PC-9 (cell line): ENCODE data around the gene RPS6KA3. TPM values are rescaled to one million over a fixed set of nuclear protein-coding genes. Genes with fewer than 3 reads are reported as not detected.

Experiments used
- BruUV-seq: library from RNA; stranded (reverse); fragments of 400-500 nt; replicated peaks from 2 replicates; lab custom pipeline; 2021; lab: Mats Ljungman, UMichigan
- CTCF ChIA-PET: fragments of 300-600 bp; sonication (Branson Sonifier 250); formaldehyde crosslinking; loops from one replicate; lab custom pipeline; 2022; ENCODE audit warnings: antibody characterized with exemption; lab: Charles Lee
- POLR2A ChIA-PET: fragments of 300-600 bp; sonication (Branson Sonifier 250); formaldehyde crosslinking; loops from one replicate; lab custom pipeline; 2022; ENCODE audit warnings: antibody characterized with exemption; ENCODE audit not compliant: unreplicated experiment; lab: Charles Lee
- DNase-seq, 2 experiments: peaks; one replicate each; pipeline versions ENCODE4 v3.0.0 to v3.0.0-alpha.2; 2015 to 2022; ENCODE audit warnings: mixed read lengths in 1 of 2
- H2AFZ ChIP-seq: fragments of 200-600 bp; sonication (generic); 2 replicates; pipeline ENCODE4 v1.8.1; 2017; ENCODE audit warnings: antibody characterized with exemption
- H3F3A ChIP-seq: fragments of 200-600 bp; sonication (generic); 2 replicates; pipeline ENCODE4 v1.8.1; 2017; ENCODE audit warnings: antibody characterized with exemption, mild to moderate bottlenecking, low read depth; ENCODE audit not compliant: insufficient read depth
- H3K27ac ChIP-seq: fragments of 200-600 bp; sonication (generic); 2 replicates; pipeline ENCODE4 v1.6.1; 2016; ENCODE audit warnings: mixed run types
- H3K27me3 ChIP-seq: fragments of 200-600 bp; sonication (generic); 2 replicates; pipeline ENCODE4 v1.6.1; 2016; ENCODE audit warnings: low read depth, mixed run types; ENCODE audit not compliant: insufficient read depth
- H3K36me3 ChIP-seq: fragments of 200-600 bp; sonication (generic); 2 replicates; pipeline ENCODE4 v1.6.1; 2016; ENCODE audit warnings: low read depth, mixed run types
- H3K4me1 ChIP-seq: fragments of 200-600 bp; sonication (generic); replicated peaks from 2 replicates; pipeline ENCODE4 v1.6.1; 2016; ENCODE audit warnings: mixed run types; ENCODE audit not compliant: insufficient read depth
- H3K4me2 ChIP-seq: fragments of 200-600 bp; sonication (generic); 2 replicates; pipeline ENCODE4 v1.6.1; 2017; ENCODE audit warnings: mixed run types
- H3K4me3 ChIP-seq: fragments of 200-600 bp; sonication (generic); 2 replicates; pipeline ENCODE4 v1.6.1; 2016; ENCODE audit warnings: mixed run types
- H3K79me2 ChIP-seq: fragments of 200-600 bp; sonication (generic); 2 replicates; pipeline ENCODE4 v1.6.1; 2017; ENCODE audit warnings: low read depth, mixed run types
- H3K9me2 ChIP-seq: fragments of 200-600 bp; sonication (generic); 2 replicates; pipeline ENCODE4 v1.8.1; 2017; ENCODE audit warnings: mild to moderate bottlenecking; ENCODE audit not compliant: insufficient read depth
- H3K9me3 ChIP-seq: fragments of 200-600 bp; sonication (generic); 2 replicates; pipeline ENCODE4 v1.8.1; 2016; ENCODE audit warnings: low read depth; ENCODE audit not compliant: insufficient read depth
- H4K20me1 ChIP-seq: fragments of 200-600 bp; sonication (generic); 2 replicates; pipeline ENCODE4 v1.8.1; 2017; ENCODE audit not compliant: insufficient read depth
- EZH2 ChIP-seq: fragments of 200-600 bp; sonication (generic); IDR thresholded peaks from 2 replicates; pipeline ENCODE4 v1.8.0; 2017; ENCODE audit warnings: antibody characterized with exemption, low read depth
- intact Hi-C: fragments of 100-400 bp; cut with micrococcal nuclease; formaldehyde crosslinking; loops from one replicate; pipeline ENCODE4 v1.10.0; 2022; ENCODE audit not compliant: unreplicated experiment
- total RNA-seq: library from RNA; stranded (reverse); gene quantifications from 2 replicates; pipeline ENCODE4 v1.2.3, GENCODE V29; 2021
- TF ChIP-seq, protein P1 (sequence below): fragments of 200-600 bp; sonication (generic); conservative IDR thresholded peaks from 2 replicates; pipeline ENCODE4 v1.6.1; 2017; ENCODE audit warnings: mixed run types, antibody characterized with exemption, mild to moderate bottlenecking, moderate library complexity

RPS6KA3 gene
- total RNA-seq, 1 experiment from 2014 or later = 51.4 TPM

DNA sequence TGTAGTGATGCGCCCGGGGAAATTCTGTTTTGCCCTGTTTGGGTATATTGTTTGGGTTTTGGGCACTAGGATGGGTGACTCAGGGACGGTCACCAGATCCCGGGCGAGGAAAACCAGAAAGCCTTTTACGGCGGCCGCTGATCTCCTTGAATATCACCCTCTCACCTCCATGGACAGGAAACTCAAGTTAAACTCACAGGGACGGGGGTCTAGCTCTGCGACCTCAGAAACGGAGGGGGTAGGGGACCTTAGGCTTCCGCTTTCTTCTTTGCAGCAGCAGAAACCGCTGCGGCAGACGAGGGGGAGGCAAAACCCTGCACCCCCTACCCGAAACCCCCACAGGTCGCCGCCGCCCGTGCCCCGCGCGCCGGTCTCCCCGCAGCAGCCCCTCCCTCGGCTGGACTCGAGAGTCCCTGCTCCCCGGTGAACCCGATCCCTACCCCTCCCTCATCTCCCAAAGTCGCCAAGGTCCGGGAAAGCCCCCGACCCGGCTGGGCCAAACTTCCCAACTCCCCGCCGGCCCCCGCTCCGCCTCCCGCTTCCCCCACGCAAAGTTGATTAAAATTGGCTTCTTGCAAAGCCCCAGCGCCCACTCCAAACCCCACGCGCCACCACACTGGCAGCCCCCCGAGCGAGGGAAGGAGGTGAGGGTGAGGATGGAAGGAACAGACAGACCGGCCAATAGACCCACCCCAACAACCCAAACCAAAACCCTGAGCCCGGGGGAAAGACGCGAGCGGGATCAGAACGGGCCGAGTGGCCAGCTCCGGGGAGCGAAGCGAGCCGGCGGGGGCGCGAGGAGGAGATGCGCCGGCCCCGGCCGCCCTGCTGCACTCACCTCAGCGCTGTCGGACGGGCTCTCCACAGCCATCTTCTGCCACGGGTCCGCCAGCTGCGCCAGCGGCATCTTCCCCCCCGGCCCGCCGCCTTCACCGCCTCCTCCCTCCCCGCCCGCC, 705 bp downstream of the RPS6KA3 start:
- peaks cover 37% of the 10 kb centered on the region for H3K4me1 ChIP-seq
- peak overlapping the region; percentile 73 for H3K4me2 ChIP-seq
- peak in 1 of 2 experiments; percentile 18 for DNase-seq
- peaks cover 53% of the 10 kb centered on the region for H3K79me2 ChIP-seq
- H3K4me3 ChIP-seq = peak overlapping the region; percentile 61
- H4K20me1 ChIP-seq = no peaks in the 10 kb centered on the region
- ChIA-PET POLR2A (no interaction called here), CTCF (interaction anchor here (0.6 kb wide), 1 partner anchor 894 kb away, joined by 4 read pairs; no protein-coding TSS in a partner anchor)
- H3K27me3 ChIP-seq = no peaks in the 10 kb centered on the region
- no peaks in the 10 kb centered on the region for H3K9me2 ChIP-seq
- intact Hi-C loops = loop anchor here (1.0 to 5.0 kb wide), 3 partner anchors 96 to 251 kb away; partner anchors contain the start of gene EIF1AX
- peak overlapping the region; percentile 77 for H2AFZ ChIP-seq
- H3K36me3 ChIP-seq = peaks cover 7% of the 10 kb centered on the region; the same call in 1 of the 2 replicates
- TF ChIP-seq, protein P1, sequence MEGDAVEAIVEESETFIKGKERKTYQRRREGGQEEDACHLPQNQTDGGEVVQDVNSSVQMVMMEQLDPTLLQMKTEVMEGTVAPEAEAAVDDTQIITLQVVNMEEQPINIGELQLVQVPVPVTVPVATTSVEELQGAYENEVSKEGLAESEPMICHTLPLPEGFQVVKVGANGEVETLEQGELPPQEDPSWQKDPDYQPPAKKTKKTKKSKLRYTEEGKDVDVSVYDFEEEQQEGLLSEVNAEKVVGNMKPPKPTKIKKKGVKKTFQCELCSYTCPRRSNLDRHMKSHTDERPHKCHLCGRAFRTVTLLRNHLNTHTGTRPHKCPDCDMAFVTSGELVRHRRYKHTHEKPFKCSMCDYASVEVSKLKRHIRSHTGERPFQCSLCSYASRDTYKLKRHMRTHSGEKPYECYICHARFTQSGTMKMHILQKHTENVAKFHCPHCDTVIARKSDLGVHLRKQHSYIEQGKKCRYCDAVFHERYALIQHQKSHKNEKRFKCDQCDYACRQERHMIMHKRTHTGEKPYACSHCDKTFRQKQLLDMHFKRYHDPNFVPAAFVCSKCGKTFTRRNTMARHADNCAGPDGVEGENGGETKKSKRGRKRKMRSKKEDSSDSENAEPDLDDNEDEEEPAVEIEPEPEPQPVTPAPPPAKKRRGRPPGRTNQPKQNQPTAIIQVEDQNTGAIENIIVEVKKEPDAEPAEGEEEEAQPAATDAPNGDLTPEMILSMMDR = no peak
- TF ChIP-seq EZH2 = no peak
- TSS peak; percentile 66 for BruUV-seq
- H3K9me3 ChIP-seq = no peaks in the 10 kb centered on the region
- H3F3A ChIP-seq = peaks cover 11% of the 10 kb centered on the region; the same call in 1 of the 2 replicates
- H3K27ac ChIP-seq = peak overlapping the region; percentile 69

DNA sequence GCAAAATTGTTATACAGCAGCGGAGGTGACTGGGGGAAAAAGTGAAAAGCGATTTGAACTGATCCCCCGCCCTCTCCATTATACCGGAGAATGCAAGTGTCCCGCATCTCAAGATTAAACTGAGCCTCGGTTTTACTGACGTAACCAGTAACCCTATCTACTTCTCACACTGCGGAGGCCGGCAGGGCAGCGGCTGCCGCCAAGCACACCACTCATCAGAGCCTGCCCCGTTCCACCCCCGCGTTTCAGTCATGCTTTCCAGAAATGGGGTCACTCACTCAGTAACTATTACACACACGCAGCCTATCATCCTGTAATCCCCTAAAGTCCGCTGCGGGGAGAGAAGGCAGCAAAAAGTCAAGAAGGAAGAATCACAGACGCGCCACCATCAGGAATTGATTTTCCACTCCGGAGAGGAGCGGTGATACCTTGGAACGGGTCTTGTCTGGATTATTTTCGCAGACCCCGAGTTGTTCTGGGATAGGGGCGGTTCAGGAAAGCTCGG, 1.4 kb downstream of the RPS6KA3 start:
- peaks cover 60% of the 10 kb centered on the region for H3K79me2 ChIP-seq
- no peaks in the 10 kb centered on the region for H3K27me3 ChIP-seq
- H3K4me1 ChIP-seq = peaks cover 32% of the 10 kb centered on the region
- POLR2A ChIA-PET = no interaction called here
- intact Hi-C loops = loop anchor here (1.0 to 5.0 kb wide), 3 partner anchors 97 to 252 kb away; partner anchors contain the start of gene EIF1AX
- BruUV-seq = TSS peak; percentile 48
- DNase-seq = peak; percentile 29 to 49
- peaks cover 4% of the 10 kb centered on the region; the same call in 1 of the 2 replicates for H3F3A ChIP-seq
- peak overlapping the region; percentile 77 for H2AFZ ChIP-seq
- H3K9me3 ChIP-seq = no peaks in the 10 kb centered on the region
- H3K36me3 ChIP-seq = peaks cover 7% of the 10 kb centered on the region; the same call in 1 of the 2 replicates
- no peaks in the 10 kb centered on the region for H3K9me2 ChIP-seq
- peak overlapping the region; percentile 61 for H3K4me3 ChIP-seq
- H4K20me1 ChIP-seq = no peaks in the 10 kb centered on the region
- H3K27ac ChIP-seq = peak overlapping the region; percentile 69
- CTCF ChIA-PET = no interaction called here
- H3K4me2 ChIP-seq = peak overlapping the region; percentile 73
- TF ChIP-seq, protein P1 = no peak
- no peak for TF ChIP-seq EZH2

DNA sequence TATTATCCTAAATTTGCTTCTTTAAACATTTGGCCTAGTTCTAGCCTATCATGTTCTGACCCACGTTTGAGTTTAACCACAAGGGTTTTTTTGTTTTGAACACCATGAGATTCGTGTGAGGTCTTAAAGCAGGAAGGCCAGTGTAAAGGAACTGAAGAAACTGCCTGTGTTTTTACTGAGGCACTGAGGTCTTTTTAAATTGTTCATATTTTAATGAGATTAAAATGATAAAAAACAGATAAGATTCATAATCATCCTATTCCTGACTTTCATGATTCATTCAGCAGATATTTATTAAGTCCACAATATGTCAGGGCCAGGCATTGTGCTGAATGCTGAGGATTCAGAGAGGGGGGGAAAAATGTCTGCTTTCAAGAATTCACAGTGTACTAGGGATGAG, 3.2 kb downstream of the RPS6KA3 start:
- Histone ChIP-seq H3F3A (no peaks in the 10 kb centered on the region), H3K4me3 (peak overlapping the region; percentile 61; the same call in 1 of the 2 replicates), H4K20me1 (no peaks in the 10 kb centered on the region), H3K4me2 (peak overlapping the region; percentile 73), H3K79me2 (peaks cover 76% of the 10 kb centered on the region), H3K4me1 (peaks cover 30% of the 10 kb centered on the region), H3K27me3 (no peaks in the 10 kb centered on the region), H3K9me2 (no peaks in the 10 kb centered on the region), H3K27ac (peak overlapping the region; percentile 69; the same call in 1 of the 2 replicates), H2AFZ (no peak overlapping the region), H3K36me3 (peaks cover 7% of the 10 kb centered on the region; the same call in 1 of the 2 replicates), H3K9me3 (no peaks in the 10 kb centered on the region)
- intact Hi-C loops = no loop called here
- peak in 1 of 2 experiments; percentile 47 for DNase-seq
- BruUV-seq = no TSS peak
- ChIA-PET CTCF (no interaction called here), POLR2A (no interaction called here)
- no peak for TF ChIP-seq EZH2
- TF ChIP-seq, protein P1 = no peak
